Hematopoietic multipotent progenitor cell (in vitro differentiated cells): ENCODE results near the gene CCDC134. TPM values are rescaled to one million over a fixed set of nuclear protein-coding genes. Genes with fewer than 3 reads are reported as not detected.

ENCODE experiments used
- DNase-seq, 3 donors: peaks; one replicate each; pipeline ENCODE4 v3.0.0-alpha.2; 2011 to 2015; ENCODE audit warnings: low read depth in 2 of 3, low spot score in 2 of 3
- total RNA-seq: library from RNA; depleted of rRNA; stranded (reverse); fragments of >200 nt; gene quantifications from one replicate; pipeline ENCODE4 v1.2.3, GENCODE V29; 2012

CCDC134 gene
- total RNA-seq, 1 donor, result 15.9 TPM

- no peak for DNase-seq
Observed at GRCh38 chr22:41782316-41782715, 18.2 kb upstream of the CCDC134 start.

- no peak for DNase-seq
Observed at GRCh38 chr22:41782751-41783150, 17.7 kb upstream of the CCDC134 start.

GRCh38 chr22:41787331-41787730 lies 13.1 kb upstream of the CCDC134 start:
- DNase-seq, result no peak

GRCh38 chr22:41793871-41794270 lies 6.6 kb upstream of the CCDC134 start:
- DNase-seq, result no peak

GRCh38 chr22:41798736-41799135 lies 1.7 kb upstream of the CCDC134 start:
- no peak for DNase-seq

GRCh38 chr22:41799486-41800347 lies 762 bp upstream of the CCDC134 start:
- no peak for DNase-seq

- no peak for DNase-seq
Observed at GRCh38 chr22:41801147-41801819, 804 bp downstream of the CCDC134 start.

DNA sequence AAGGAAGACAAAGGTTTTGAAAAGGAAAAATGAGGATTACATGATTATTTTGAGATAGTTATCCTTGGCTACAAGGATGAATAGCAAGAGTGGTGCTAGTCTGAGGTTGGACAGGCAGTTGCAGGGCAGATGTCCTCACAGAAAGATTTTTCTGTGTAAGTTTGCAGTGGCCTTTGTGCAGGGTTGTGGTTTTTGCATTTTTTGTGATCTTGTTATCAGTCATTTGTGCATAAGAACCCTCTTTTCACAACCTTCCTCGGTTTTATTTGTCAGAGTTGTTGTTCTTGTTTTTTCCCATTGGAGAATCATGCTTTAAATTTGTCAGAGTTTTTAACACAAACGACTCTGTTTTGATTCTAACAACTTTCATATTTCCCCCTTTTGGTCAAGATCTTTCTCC lies 1.4 kb downstream of the CCDC134 start:
- no peak for DNase-seq

DNA sequence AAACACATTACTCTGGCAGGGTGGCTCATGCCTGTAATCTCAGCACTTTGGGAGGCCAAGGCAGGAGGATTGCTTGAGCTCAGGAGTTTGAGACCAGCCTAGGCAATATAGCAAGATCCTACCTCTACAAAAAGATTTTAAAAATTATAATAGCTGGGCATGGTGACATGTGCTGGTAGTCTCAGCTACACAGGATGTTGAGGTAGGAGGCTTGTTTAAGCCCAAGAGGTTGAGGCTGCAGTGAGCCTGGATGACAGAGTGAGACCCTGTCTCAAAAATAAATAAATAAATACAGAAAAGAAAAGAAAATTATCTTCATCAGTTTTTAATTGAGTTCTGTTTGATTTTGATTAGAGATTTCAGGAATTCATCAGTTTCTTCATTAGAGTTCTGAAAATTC lies 5.2 kb downstream of the CCDC134 start:
- DNase-seq, result no peak

- no peak for DNase-seq
Observed at GRCh38 chr22:41808400-41808799, 7.9 kb downstream of the CCDC134 start.

GRCh38 chr22:41810022-41810421 lies 9.5 kb downstream of the CCDC134 start:
- DNase-seq, result no peak

DNA sequence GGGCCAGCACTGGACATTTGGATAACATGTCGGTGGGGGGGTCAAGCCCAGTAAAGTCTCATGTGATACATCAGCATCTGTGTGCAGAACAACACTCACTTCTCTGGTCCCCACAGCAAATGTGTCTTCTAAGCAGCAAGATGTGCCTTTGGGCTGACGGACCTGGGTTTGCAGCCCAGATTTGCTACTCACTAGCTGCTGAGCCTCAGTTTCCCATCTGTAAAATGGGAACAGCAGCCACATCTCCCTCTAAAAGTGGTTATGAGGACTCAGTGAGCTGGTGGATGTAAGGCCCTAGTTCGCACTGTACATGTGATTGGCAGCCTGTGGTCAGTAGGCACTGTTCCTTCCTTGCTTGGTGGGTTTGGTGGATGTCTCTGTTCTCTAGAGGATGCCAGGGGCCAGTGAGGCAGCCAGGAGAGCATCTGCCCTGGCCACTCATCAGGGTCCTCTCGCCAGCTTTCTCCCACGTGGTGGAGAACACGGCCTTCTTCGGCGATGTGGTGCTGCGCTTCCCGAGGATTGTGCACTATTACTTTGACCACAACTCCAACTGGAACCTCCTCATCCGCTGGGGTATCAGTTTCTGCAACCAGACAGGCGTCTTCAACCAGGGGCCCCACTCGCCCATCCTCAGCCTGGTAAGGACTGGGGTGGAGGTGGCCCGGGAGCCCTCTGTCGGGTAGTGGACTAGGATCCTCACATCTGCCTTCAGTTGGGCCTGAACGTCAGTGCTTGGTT lies 12.5 kb downstream of the CCDC134 start:
- no peak for DNase-seq

DNA sequence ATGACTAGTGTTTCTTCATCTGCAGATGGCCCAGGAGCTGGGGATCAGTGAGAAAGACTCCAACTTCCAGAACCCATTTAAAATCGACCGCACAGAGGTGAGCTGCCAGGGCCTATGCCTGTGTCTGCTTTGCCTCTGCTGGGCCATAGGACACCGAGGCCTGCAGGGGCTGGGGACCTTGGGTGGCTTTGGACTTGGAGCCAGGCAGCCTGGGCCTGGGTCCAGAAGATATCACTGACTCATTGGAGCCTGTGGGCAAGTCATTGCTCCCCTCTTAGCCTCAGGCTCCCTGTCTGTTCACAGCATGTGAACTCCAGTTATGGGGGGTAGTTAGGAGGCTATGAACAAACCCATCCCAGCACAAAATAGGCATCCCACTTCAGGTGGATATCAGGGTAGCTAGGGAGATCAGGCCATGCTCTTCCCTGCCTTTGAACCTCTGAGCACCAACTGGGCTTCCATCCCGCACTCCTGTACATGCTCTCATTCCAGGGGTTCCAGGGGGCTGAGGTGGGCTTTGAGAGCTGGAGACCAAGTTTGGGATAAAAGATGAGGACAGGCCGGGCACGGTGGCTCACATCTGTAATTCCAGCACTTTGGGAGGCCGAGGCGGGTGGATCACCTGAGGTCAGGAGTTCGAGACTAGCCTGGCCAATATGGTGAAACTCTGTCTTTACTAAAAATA lies 13.4 kb downstream of the CCDC134 start:
- no peak for DNase-seq

GRCh38 chr22:41815716-41816115 lies 15.2 kb downstream of the CCDC134 start:
- no peak for DNase-seq

- DNase-seq, result no peak
Observed at GRCh38 chr22:41816241-41816640, 15.8 kb downstream of the CCDC134 start.

DNA sequence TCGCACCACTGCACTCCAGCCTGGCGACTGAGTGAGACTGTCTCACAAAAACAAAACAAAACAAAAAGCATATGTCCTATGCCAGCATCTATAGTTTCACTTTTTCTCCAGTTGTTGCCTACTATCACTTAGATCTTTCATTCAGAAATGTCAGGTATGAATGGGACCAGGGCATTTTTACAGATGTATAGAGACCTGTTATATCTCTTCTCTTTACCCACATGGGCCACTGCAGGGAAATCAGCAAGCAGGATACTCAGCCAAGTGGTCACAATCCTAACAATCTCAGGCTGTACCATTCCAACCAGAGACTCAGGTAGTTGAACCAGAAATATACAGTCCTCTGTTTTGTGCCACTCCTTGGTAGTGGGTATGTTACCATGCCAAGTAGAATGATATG lies 16.4 kb downstream of the CCDC134 start:
- DNase-seq, result no peak

DNA sequence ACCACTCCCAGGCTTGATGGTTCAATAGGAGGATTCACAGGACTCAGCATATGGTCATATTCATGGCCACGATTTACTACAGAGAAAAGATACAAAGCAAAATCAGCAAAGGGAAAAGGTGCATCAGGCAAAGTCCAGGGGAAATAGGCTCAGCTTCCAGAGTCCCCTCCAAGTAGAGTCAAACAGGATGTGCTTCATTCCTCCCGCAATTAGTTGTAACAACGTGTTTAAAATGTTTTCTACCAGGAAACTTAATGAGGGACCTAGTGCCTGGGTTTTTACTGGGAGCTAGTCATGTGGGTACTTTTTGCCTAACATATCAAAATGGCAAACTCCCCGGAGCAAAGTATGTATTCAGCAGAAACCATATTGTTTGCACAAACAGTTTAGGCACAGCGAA lies 17.5 kb downstream of the CCDC134 start:
- no peak for DNase-seq

GRCh38 chr22:41818596-41818995 lies 18.1 kb downstream of the CCDC134 start:
- DNase-seq, result no peak

GRCh38 chr22:41819257-41819656 lies 18.8 kb downstream of the CCDC134 start:
- DNase-seq, result no peak

GRCh38 chr22:41820447-41820846 lies 20.0 kb downstream of the CCDC134 start:
- DNase-seq, result no peak
